GM18517 (cell line): ENCODE results near the gene KSR1.
"Not testable (repeated sequence)": the region's sequence is repeated elsewhere in the genome, so short reads cannot be mapped to it uniquely, and the experiment has no call there.

Experiments
- ATAC-seq: cut with Tn5 transposase; IDR thresholded peaks from one replicate; pipeline ENCODE4 v1.9.1; 2021; ENCODE audit warnings: mild to moderate bottlenecking, moderate library complexity; ENCODE audit not compliant: unreplicated experiment

KSR1 gene

DNA sequence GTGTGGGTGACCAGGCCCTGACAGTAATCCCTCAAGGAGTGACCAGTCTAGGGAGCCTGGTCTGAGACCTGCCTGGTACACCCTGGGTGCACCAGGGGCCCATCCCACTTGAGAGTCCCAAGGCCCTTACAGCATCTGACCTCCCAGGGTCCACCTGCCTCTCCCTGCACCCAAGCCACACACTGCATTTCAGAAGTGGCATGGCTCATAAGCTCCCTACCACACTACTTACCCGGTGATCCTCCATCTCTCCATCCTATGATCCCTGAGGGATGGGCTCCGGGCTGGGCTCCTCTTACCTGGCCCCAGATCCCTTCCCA lies 215.3 kb downstream of the KSR1 start:
- ATAC-seq, result no peak

DNA sequence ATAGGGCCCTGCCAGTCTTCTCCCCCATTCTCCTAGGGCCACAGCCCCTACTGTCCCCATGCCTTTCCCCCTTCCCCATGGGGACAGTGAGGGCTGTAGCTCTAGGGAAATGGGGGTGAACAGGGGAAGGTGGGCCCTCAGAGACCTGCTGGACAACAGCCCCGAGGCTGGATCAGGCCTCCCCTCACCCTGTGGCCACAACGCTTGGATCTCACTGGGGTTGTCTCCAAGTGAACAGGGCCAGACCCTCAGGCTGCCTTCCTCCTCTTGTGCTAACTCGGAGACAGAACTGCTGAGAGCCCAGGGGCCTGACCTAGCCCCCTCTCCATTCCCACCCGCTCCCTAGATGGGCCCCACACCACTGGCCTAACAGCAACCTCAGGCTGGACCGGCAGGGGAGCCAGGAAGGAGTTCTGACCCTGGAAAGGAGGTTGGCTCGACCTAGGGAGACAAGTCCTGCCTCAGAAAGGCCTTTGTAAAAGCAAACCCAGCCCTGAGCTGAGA lies 215.8 kb downstream of the KSR1 start:
- ATAC-seq, result not testable (repeated sequence)

DNA sequence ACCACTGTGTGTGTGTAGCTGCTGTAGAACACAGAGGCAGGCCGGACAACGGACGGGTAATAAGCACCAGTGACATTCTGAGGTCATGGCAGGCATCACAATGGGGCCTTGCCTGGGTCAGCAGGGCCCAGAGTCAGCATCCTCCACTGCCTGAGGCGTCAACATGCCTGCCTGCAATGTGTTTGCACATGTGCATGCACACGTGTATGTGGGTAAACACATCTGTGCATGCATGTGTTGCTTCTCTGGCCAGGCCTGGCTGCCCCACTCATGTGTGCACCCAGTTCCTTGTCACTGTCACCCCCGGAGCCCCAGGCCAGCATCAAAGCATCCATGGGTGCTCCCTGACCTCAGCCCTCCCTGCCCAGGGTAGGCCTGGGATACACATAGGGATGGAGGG lies 218.1 kb downstream of the KSR1 start:
- no peak for ATAC-seq
